K562 (cell line): Measurements from ENCODE around the gene SYS1. TPM values are rescaled to one million over a fixed set of nuclear protein-coding genes. Genes with fewer than 3 reads are reported as not detected.

Source experiments
- ATAC-seq: fragments of 200-7000 bp; cut with Tn5 transposase; 3 replicates; pipeline ENCODE4 v1.9.1; 2020; ENCODE audit warnings: moderate library complexity
- BruUV-seq: library from RNA; stranded (reverse); fragments of 400-500 nt; replicated peaks from 2 replicates; lab custom pipeline; 2021; lab: Mats Ljungman, UMichigan
- CTCF ChIA-PET: fragments of 300-600 bp; formaldehyde crosslinking; extraction: SDS; loops from one replicate; lab custom pipeline; 2021; ENCODE audit warnings: low intra/inter-chr PET ratio; lab: Yijun Ruan, JAX
- POLR2A ChIA-PET: fragments of 300-600, 350-650 bp; sonication (Branson Sonifier 250); formaldehyde crosslinking; extraction: SDS; loops from one replicate; lab custom pipeline; 2021; ENCODE audit warnings: antibody characterized with exemption, inconsistent platforms; lab: Yijun Ruan, JAX
- DNase-seq, 4 experiments: peaks; one replicate each; pipeline versions ENCODE4 v3.0.0 to v3.0.0-alpha.2; 2011 to 2018; ENCODE audit warnings: low spot score in 3 of 4, mixed read lengths in 3 of 4; ENCODE audit errors: extremely low read depth in 1 of 4
- FAIRE-seq: peaks from 2 replicates; lab custom pipeline; 2011; peaks lifted over from hg19 to GRCh38; lab: Jason Lieb, UNC
- H2AFZ ChIP-seq: 2 replicates; pipeline ENCODE4 v1.6.0; 2011; ENCODE audit warnings: low read depth, low read length, control low read depth, inconsistent platforms
- H3K27ac ChIP-seq: fragments of 200-600 bp; 3 replicates; pipeline ENCODE4 v1.8.0; 2011; ENCODE audit warnings: low read depth, mild to moderate bottlenecking, control low read depth, inconsistent platforms, low read length, moderate library complexity, mixed read lengths; ENCODE audit errors: extremely low read depth
- H3K27me3 ChIP-seq, 2 experiments: fragments of 300-600 bp in 1 of 2; 2 replicates in 1 of 2; 3 replicates in 1 of 2; pipeline versions ENCODE4 v1.6.0 to v1.8.0; 2011; ENCODE audit warnings: inconsistent platforms in 2 of 2, low read length in 2 of 2, mild to moderate bottlenecking in 1 of 2, mixed read lengths in 1 of 2, moderate library complexity in 1 of 2; ENCODE audit not compliant: control insufficient read depth in 2 of 2, insufficient read depth in 2 of 2
- H3K36me3 ChIP-seq: fragments of 300-600 bp; 3 replicates; pipeline ENCODE4 v1.8.0; 2011; ENCODE audit warnings: mild to moderate bottlenecking, low read length, inconsistent platforms; ENCODE audit not compliant: control insufficient read depth, insufficient read depth
- H3K4me1 ChIP-seq, 2 experiments: fragments of 200-600 bp in 1 of 2; replicated peaks in 1 of 2; 2 replicates in 1 of 2; 3 replicates in 1 of 2; pipeline versions ENCODE4 v1.5.1 to v1.8.0; 2011; ENCODE audit warnings: inconsistent platforms in 2 of 2, low read length in 2 of 2, mild to moderate bottlenecking in 1 of 2, mixed read lengths in 1 of 2, moderate library complexity in 1 of 2; ENCODE audit not compliant: control insufficient read depth in 2 of 2, insufficient read depth in 2 of 2
- H3K4me2 ChIP-seq: 2 replicates; pipeline ENCODE4 v1.6.1; 2011; ENCODE audit warnings: low read length, control low read depth, inconsistent platforms, mixed read lengths; ENCODE audit not compliant: insufficient read depth
- H3K4me3 ChIP-seq: fragments of 200-600 bp; sonication (generic), shearing (Covaris generic); 2 replicates; pipeline ENCODE4 v1.5.1; 2016; ENCODE audit warnings: control low read depth, inconsistent platforms
- H3K79me2 ChIP-seq: fragments of 200-600 bp; 3 replicates; pipeline ENCODE4 v1.8.0; 2011; ENCODE audit warnings: low read length, inconsistent platforms; ENCODE audit not compliant: control insufficient read depth, insufficient read depth
- H3K9ac ChIP-seq, 2 experiments: 2 replicates each; pipeline versions ENCODE4 v1.6.0 to v1.6.1; 2011; ENCODE audit warnings: low read depth in 2 of 2, low read length in 2 of 2, control low read depth in 1 of 2, inconsistent platforms in 1 of 2, mild to moderate bottlenecking in 1 of 2, mixed read lengths in 1 of 2; ENCODE audit not compliant: insufficient read depth in 1 of 2
- H3K9me1 ChIP-seq: one replicate; pipeline ENCODE4 v1.6.0; 2011; ENCODE audit warnings: inconsistent platforms, mild to moderate bottlenecking, low read length, moderate library complexity; ENCODE audit not compliant: control insufficient read depth, insufficient read depth
- H3K9me3 ChIP-seq: replicated peaks from 2 replicates; pipeline ENCODE4 v1.5.1; 2011; ENCODE audit warnings: low read depth, low read length, inconsistent platforms; ENCODE audit not compliant: control insufficient read depth, insufficient read depth
- H4K20me1 ChIP-seq: replicated peaks from 2 replicates; pipeline ENCODE4 v1.6.1; 2011; ENCODE audit warnings: low read length, inconsistent platforms, mixed read lengths; ENCODE audit not compliant: control insufficient read depth, insufficient read depth
- ESRRA ChIP-seq: fragments of 450-650 bp; IDR thresholded peaks from 2 replicates; pipeline ENCODE4 v1.6.1; 2014; ENCODE audit warnings: low read depth, mild to moderate bottlenecking, moderate library complexity, borderline replicate concordance
- NBN ChIP-seq: fragments of 450-650 bp; IDR thresholded peaks from 2 replicates; pipeline ENCODE4 v1.6.1; 2016; ENCODE audit warnings: low read depth, mild to moderate bottlenecking
- NR2C1 ChIP-seq, 2 experiments: fragments of 450-650 bp; IDR thresholded peaks; 2 replicates each; pipeline ENCODE4 v1.6.1; 2017; ENCODE audit warnings: mild to moderate bottlenecking in 2 of 2, antibody characterized with exemption in 1 of 2, inconsistent platforms in 1 of 2, missing compliant biosample characterization in 1 of 2, missing genetic modification characterization in 1 of 2
- SMARCE1 ChIP-seq: fragments of 450-650 bp; IDR thresholded peaks from 2 replicates; pipeline ENCODE4 v1.7.1; 2016; ENCODE audit warnings: mild to moderate bottlenecking
- WGBS: fragments of 100-300 bp; shearing (Covaris generic); methylation state at CpG from one replicate; pipeline ENCODE4 v1.1.6; 2016; ENCODE audit warnings: low coverage, mixed read lengths; ENCODE audit not compliant: insufficient coverage; ENCODE audit errors: missing lambda C conversion rate; 5-methylcytosine and 5-hydroxymethylcytosine counted together
- in situ Hi-C: fragments of 300-500 bp; cut with MboI; formaldehyde crosslinking; loops from 4 replicates; pipeline ENCODE4 v1.15.0; 2018; ENCODE audit warnings: inconsistent platforms, mixed read lengths
- intact Hi-C: fragments of 100-400 bp; cut with micrococcal nuclease; formaldehyde crosslinking; loops from 2 replicates; pipeline ENCODE4 v1.14.2; 2022
- polyA plus RNA-seq, 8 experiments: library from polyadenylated mRNA; depleted of rRNA in 4 of 8; stranded (reverse) in 5 of 8; unstranded in 3 of 8; fragments of >200 nt; fragmentation: Nextera tagmentation in 2 of 8; fragmentation: Illumina TruSeq in 1 of 8; extraction: Ambion mirVana in 2 of 8; extraction: Trizol in 1 of 8; gene quantifications; 2 replicates each; pipeline versions ENCODE4 v1.2.1 to v1.2.3, GENCODE V29; 2011 to 2014; ENCODE audit warnings: inconsistent platforms in 1 of 8, missing spikeins in 1 of 8
- total RNA-seq, 7 experiments: library from RNA; depleted of rRNA in 6 of 7; stranded (reverse); fragments of >200 nt in 6 of 7; fragmentation: Illumina TruSeq in 2 of 7; extraction: Trizol in 2 of 7; gene quantifications; 2 replicates each; pipeline versions ENCODE4 v1.2.1 to v1.2.3, GENCODE V29; 2011 to 2021; ENCODE audit warnings: low replicate concordance in 1 of 7
- TF ChIP-seq, protein P1 (sequence below): fragments of 200-800 bp; sonication (Bioruptor generic); IDR thresholded peaks from 2 replicates; pipeline ENCODE4 v1.6.1; 2016; ENCODE audit warnings: missing genetic modification characterization, missing compliant biosample characterization
- TF ChIP-seq, protein P2 (sequence below): fragments of 250-450 bp; sonication (Bioruptor Pico); IDR thresholded peaks from 2 replicates; pipeline ENCODE4 v1.9.0; 2021; ENCODE audit warnings: mild to moderate bottlenecking
- TF ChIP-seq, protein P3 (sequence below): sonication (generic); formaldehyde crosslinking; IDR thresholded peaks from 2 replicates; pipeline ENCODE4 v1.8.1; 2023; ENCODE audit warnings: mild to moderate bottlenecking, missing genetic modification reagents

The SYS1 gene
- total and polyA plus RNA-seq, 9 of the 15 experiments (the other 6 are each of a cell fraction or from before 2014, with no cell fraction given): 11.1 to 25.2 (median 17.5) TPM

DNA sequence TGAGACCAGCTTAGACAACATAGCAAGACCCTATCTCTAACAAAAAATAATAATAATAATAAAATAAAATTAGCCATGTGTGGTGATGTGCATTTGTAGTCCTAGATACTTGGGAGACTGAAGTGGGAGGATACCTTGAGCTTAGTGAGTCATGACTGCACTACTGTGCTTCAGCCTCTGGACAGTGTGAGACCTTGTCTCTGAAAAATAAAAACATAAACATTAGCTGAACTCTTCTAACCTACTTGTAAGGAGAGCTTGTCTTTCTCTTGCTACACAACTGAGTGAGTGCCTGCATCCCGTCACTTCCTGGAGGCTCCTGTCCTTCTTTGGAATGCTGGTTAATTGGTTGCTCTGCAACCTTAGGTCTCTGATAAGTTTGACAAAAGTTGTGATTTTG lies 40.0 kb downstream of the SYS1 start:
- H3K9me3 ChIP-seq: peaks cover 10% of the 10 kb centered on the region
- DNase-seq (no peak), ATAC-seq (no peak), FAIRE-seq (no peak)
- H3K9ac ChIP-seq: no peak overlapping the region
- H3K9me1 ChIP-seq: no peaks in the 10 kb centered on the region
- no peaks in the 10 kb centered on the region for H3K36me3 ChIP-seq
- 64% methylated on average over 1 of the region's 1 CpG for WGBS
- peaks cover 10 to 21% of the 10 kb centered on the region in 2 experiments; a peak in 3 of 5 replicates for H3K4me1 ChIP-seq
- no peak overlapping the region for H3K4me2 ChIP-seq
- TF ChIP-seq SMARCE1 (no peak), NR2C1 (IDR thresholded peaks at IDR 0.05) (no peak), NR2C1 (tag; IDR thresholded peaks at IDR 0.05) (no peak), NBN (no peak), ESRRA (no peak)
- TF ChIP-seq, protein P1, sequence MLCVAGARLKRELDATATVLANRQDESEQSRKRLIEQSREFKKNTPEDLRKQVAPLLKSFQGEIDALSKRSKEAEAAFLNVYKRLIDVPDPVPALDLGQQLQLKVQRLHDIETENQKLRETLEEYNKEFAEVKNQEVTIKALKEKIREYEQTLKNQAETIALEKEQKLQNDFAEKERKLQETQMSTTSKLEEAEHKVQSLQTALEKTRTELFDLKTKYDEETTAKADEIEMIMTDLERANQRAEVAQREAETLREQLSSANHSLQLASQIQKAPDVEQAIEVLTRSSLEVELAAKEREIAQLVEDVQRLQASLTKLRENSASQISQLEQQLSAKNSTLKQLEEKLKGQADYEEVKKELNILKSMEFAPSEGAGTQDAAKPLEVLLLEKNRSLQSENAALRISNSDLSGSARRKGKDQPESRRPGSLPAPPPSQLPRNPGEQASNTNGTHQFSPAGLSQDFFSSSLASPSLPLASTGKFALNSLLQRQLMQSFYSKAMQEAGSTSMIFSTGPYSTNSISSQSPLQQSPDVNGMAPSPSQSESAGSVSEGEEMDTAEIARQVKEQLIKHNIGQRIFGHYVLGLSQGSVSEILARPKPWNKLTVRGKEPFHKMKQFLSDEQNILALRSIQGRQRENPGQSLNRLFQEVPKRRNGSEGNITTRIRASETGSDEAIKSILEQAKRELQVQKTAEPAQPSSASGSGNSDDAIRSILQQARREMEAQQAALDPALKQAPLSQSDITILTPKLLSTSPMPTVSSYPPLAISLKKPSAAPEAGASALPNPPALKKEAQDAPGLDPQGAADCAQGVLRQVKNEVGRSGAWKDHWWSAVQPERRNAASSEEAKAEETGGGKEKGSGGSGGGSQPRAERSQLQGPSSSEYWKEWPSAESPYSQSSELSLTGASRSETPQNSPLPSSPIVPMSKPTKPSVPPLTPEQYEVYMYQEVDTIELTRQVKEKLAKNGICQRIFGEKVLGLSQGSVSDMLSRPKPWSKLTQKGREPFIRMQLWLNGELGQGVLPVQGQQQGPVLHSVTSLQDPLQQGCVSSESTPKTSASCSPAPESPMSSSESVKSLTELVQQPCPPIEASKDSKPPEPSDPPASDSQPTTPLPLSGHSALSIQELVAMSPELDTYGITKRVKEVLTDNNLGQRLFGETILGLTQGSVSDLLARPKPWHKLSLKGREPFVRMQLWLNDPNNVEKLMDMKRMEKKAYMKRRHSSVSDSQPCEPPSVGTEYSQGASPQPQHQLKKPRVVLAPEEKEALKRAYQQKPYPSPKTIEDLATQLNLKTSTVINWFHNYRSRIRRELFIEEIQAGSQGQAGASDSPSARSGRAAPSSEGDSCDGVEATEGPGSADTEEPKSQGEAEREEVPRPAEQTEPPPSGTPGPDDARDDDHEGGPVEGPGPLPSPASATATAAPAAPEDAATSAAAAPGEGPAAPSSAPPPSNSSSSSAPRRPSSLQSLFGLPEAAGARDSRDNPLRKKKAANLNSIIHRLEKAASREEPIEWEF (CRISPR knock-in tag): no peak
- TF ChIP-seq, protein P2, sequence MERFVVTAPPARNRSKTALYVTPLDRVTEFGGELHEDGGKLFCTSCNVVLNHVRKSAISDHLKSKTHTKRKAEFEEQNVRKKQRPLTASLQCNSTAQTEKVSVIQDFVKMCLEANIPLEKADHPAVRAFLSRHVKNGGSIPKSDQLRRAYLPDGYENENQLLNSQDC (CRISPR knock-in tag): no peak
- TF ChIP-seq, protein P3, sequence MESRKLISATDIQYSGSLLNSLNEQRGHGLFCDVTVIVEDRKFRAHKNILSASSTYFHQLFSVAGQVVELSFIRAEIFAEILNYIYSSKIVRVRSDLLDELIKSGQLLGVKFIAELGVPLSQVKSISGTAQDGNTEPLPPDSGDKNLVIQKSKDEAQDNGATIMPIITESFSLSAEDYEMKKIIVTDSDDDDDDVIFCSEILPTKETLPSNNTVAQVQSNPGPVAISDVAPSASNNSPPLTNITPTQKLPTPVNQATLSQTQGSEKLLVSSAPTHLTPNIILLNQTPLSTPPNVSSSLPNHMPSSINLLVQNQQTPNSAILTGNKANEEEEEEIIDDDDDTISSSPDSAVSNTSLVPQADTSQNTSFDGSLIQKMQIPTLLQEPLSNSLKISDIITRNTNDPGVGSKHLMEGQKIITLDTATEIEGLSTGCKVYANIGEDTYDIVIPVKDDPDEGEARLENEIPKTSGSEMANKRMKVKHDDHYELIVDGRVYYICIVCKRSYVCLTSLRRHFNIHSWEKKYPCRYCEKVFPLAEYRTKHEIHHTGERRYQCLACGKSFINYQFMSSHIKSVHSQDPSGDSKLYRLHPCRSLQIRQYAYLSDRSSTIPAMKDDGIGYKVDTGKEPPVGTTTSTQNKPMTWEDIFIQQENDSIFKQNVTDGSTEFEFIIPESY (CRISPR knock-in tag): no peak
- H3K27ac ChIP-seq: no peak overlapping the region
- POLR2A ChIA-PET: interaction anchor here (1.1 kb wide), 1 partner anchor 32 kb away, joined by 6 read pairs; no protein-coding TSS in a partner anchor
- intact Hi-C loops: no loop called here
- no peak overlapping the region for H3K4me3 ChIP-seq
- no peaks in the 10 kb centered on the region; a peak in 1 of 5 replicates for H3K27me3 ChIP-seq
- H2AFZ ChIP-seq: no peak overlapping the region
- CTCF ChIA-PET: interaction anchor here (0.8 kb wide), 1 partner anchor 54 kb away, joined by 3 read pairs; no protein-coding TSS in a partner anchor
- no peaks in the 10 kb centered on the region for H4K20me1 ChIP-seq
- no TSS peak for BruUV-seq
- peaks cover 17% of the 10 kb centered on the region; the same call in 2 of the 3 replicates for H3K79me2 ChIP-seq
- in situ Hi-C loops: no loop called here
